ENCODE results near the gene LSM10.

The LSM10 gene

DNA sequence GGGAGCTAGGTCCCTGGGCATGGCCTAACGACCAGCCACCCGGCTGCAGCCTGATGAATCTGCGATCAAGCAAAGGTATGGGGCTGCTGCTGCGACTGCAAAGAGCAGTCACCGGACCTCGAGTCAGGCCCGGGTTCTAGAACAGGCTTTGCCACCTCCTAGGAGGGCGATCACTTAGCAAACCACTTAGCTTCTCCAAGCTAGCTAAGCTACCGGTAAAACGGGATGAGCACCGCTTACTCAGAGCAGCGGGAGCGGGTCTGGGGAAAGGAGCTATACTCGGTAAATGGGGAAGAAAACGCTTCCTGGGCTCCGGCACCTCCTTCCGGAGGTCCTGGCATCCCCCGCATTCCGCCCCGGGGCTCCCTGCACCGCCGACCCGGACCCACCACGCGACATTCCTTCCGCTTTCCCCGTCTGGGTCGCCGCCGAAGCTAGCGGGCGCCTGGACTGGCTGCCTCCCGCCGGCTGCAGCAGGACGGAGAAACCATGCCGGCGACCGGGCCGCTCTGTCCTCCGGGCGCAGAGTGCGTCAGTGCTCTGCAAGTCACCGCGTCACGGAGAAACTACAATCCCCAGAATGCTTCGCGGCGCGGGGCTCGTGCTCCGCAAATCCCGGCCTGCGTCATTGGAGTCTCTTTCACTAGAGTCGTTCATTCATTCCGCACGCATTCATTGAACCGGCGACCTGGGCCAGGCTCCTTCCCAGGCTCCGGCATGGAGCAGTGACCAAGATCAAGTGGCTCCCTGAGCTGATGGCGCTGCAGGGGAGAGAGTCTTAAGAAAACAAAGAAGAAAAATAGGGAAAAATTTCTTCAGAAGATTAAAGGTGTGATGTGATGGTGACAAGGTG lies at the start of gene LSM10:
LSM10 (minus strand) TSS at position 531 of the 853 bp plus-strand sequence. CDS start 3,779 bp downstream, outside the sequence.
- H3K4me3 ChIP-seq (replicated peaks in 1 of 2; ENCODE audit: low read depth in 2 of 2, low read length in 2 of 2): peak within 1 kb of the TSS; percentile 82 to 86
- TF ChIP-seq CTCF (IDR thresholded peaks at IDR 0.05; ENCODE audit: low read depth, low read length): no peak
- peak; percentile 94 for DNase-seq (ENCODE audit: low read depth in 2 of 2)

DNA sequence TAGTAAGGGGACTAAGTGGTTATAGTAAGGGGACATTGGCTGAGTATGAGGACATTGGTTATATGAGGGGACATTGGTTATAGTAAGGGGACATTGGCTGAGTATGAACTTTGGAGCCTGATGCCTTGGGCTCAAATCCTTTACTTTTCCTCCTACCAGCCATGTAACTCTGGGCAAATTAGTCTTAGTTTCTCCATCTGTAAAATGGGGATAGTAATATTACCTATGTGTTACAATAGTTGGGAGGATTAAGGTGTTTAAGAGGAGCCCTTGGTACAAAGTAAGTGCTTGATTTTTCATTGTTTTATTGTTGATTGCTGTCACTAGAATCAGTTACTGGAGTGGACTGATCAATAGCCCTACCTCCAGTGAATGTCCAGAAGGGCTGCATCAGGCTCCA lies 49.7 kb upstream of the LSM10 start:
- no peak for DNase-seq (ENCODE audit: low read depth in 2 of 2)
- no peak overlapping the region for H3K4me3 ChIP-seq (replicated peaks in 1 of 2; ENCODE audit: low read depth in 2 of 2, low read length in 2 of 2)
- no peak for TF ChIP-seq CTCF (IDR thresholded peaks at IDR 0.05; ENCODE audit: low read depth, low read length)

DNA sequence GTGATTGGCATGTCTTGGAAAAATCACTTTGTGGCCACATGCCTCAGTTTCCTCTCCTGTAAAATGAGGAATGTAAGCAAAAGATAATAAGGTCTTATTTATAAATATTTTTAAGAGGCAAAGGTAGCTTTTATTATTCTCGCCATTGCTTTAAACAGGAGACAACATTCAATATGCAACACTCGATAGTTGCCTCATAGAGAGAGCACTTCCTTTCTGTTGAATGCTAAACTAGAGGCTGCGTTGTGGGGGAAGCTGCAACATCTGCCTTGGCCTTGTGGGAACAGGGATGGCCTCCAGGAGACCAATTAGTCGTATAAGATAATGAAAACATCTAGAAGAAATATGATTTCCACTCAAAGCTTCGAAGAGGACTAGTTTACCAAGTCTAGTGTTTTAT lies 49.0 kb upstream of the LSM10 start:
- no peak for DNase-seq (ENCODE audit: low read depth in 2 of 2)
- no peak for TF ChIP-seq CTCF (IDR thresholded peaks at IDR 0.05; ENCODE audit: low read depth, low read length)
- H3K4me3 ChIP-seq (replicated peaks in 1 of 2; ENCODE audit: low read depth in 2 of 2, low read length in 2 of 2): no peak overlapping the region

- DNase-seq (ENCODE audit: low read depth in 2 of 2): no peak
- no peak overlapping the region for H3K4me3 ChIP-seq (replicated peaks in 1 of 2; ENCODE audit: low read depth in 2 of 2, low read length in 2 of 2)
- TF ChIP-seq CTCF (IDR thresholded peaks at IDR 0.05; ENCODE audit: low read depth, low read length): peak; percentile 4
These were observed 48.6 kb upstream of the LSM10 start for GRCh38 chr1:36446271-36446670.

- no peak for DNase-seq (ENCODE audit: low read depth in 2 of 2)
- TF ChIP-seq CTCF (IDR thresholded peaks at IDR 0.05; ENCODE audit: low read depth, low read length): no peak
- H3K4me3 ChIP-seq (replicated peaks in 1 of 2; ENCODE audit: low read depth in 2 of 2, low read length in 2 of 2): no peak overlapping the region
These were observed 45.6 kb upstream of the LSM10 start for GRCh38 chr1:36443297-36443696.

- TF ChIP-seq CTCF (IDR thresholded peaks at IDR 0.05; ENCODE audit: low read depth, low read length): no peak
- H3K4me3 ChIP-seq (replicated peaks in 1 of 2; ENCODE audit: low read depth in 2 of 2, low read length in 2 of 2): no peak overlapping the region
- no peak for DNase-seq (ENCODE audit: low read depth in 2 of 2)
These were observed 44.6 kb upstream of the LSM10 start for GRCh38 chr1:36442337-36442736.
